Brain microvascular endothelial cell (primary cell): ENCODE measurements around the gene EIF3D.

Experiments
- DNase-seq: peaks from one replicate; pipeline ENCODE4 v3.0.0-alpha.2; 2020
- H3K27ac ChIP-seq: fragments of 250-450 bp; sonication (Bioruptor Pico); 2 replicates; pipeline ENCODE4 v1.5.1; 2020; ENCODE audit warnings: mild to moderate bottlenecking, moderate library complexity
- H3K27me3 ChIP-seq: fragments of 250-450 bp; sonication (Bioruptor Pico); replicated peaks from 2 replicates; pipeline ENCODE4 v1.5.1; 2020; ENCODE audit warnings: mild to moderate bottlenecking
- H3K36me3 ChIP-seq: fragments of 250-450 bp; sonication (Bioruptor Pico); replicated peaks from 2 replicates; pipeline ENCODE4 v1.5.1; 2020; ENCODE audit warnings: mild to moderate bottlenecking
- H3K4me3 ChIP-seq: 2 replicates; pipeline ENCODE4 v1.5.1; 2011; ENCODE audit warnings: low read depth, mild to moderate bottlenecking, control low read depth, low read length, moderate library complexity
- in situ Hi-C: cut with HindIII; loops from 2 replicates; pipeline ENCODE4 v1.10.0; 2017; ENCODE audit warnings: low sequenced_read_pairs, low pct_ligation_motif_present
- TF ChIP-seq, protein P1 (sequence below): IDR thresholded peaks from 2 replicates; pipeline ENCODE4 v1.5.1; 2011; ENCODE audit warnings: low read depth, mild to moderate bottlenecking, moderate library complexity, low read length, control low read depth, inconsistent platforms; ENCODE audit errors: missing control alignments

Gene EIF3D

DNA sequence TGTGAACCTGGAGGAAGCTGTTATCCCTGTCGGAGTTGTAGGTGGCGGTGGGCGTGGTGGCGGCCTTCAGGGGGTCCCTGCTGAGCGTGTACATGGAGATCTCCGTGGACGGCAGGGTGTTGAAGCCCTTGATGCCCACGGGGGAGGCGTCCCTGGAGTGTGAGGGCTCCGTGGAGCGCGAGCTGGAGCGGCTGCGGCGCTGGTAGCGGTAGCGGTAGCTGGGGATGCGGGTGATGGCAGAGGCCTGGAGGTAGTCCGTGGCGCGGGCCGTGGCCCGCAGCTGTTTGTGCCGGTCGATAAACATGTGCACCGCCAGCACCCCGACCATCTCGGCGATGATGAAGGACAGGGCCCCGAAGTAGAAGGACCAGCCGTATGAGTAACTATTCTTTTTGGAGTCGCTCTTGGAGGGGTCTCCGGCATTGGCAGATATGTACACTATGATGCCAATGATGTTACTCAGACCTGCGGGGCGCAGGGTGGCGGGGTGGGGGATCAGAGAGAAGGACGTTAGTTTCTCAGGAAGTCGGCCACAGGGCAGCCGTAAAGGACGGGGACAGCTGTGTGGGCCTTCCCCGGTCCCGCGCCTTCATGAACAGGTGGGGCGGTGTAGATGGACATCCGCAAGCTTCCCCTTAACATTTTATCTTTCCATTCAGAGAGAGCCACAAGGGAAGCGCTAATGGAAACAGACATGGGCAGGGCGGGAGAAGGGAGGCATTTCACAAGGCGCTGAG lies 35.6 kb upstream of the EIF3D start:
- TF ChIP-seq, protein P1, sequence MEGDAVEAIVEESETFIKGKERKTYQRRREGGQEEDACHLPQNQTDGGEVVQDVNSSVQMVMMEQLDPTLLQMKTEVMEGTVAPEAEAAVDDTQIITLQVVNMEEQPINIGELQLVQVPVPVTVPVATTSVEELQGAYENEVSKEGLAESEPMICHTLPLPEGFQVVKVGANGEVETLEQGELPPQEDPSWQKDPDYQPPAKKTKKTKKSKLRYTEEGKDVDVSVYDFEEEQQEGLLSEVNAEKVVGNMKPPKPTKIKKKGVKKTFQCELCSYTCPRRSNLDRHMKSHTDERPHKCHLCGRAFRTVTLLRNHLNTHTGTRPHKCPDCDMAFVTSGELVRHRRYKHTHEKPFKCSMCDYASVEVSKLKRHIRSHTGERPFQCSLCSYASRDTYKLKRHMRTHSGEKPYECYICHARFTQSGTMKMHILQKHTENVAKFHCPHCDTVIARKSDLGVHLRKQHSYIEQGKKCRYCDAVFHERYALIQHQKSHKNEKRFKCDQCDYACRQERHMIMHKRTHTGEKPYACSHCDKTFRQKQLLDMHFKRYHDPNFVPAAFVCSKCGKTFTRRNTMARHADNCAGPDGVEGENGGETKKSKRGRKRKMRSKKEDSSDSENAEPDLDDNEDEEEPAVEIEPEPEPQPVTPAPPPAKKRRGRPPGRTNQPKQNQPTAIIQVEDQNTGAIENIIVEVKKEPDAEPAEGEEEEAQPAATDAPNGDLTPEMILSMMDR, result no peak
- Histone ChIP-seq H3K4me3 (no peak overlapping the region), H3K27ac (no peak overlapping the region), H3K27me3 (no peaks in the 10 kb centered on the region), H3K36me3 (no peaks in the 10 kb centered on the region)
- no peak for DNase-seq
- in situ Hi-C loops, result no loop called here

- TF ChIP-seq, protein P1, result no peak
- H3K27me3 ChIP-seq, result no peaks in the 10 kb centered on the region
- no peak overlapping the region for H3K4me3 ChIP-seq
- H3K36me3 ChIP-seq, result no peaks in the 10 kb centered on the region
- in situ Hi-C loops, result no loop called here
- H3K27ac ChIP-seq, result no peak overlapping the region
- no peak for DNase-seq
Measured at GRCh38 chr22:36563898-36564297, 34.9 kb upstream of the EIF3D start.

- Histone ChIP-seq H3K4me3 (no peak overlapping the region), H3K36me3 (no peaks in the 10 kb centered on the region), H3K27me3 (no peaks in the 10 kb centered on the region), H3K27ac (no peak overlapping the region)
- no peak for DNase-seq
- in situ Hi-C loops, result no loop called here
- TF ChIP-seq, protein P1, result no peak
Measured at GRCh38 chr22:36563444-36563843, 34.5 kb upstream of the EIF3D start.

DNA sequence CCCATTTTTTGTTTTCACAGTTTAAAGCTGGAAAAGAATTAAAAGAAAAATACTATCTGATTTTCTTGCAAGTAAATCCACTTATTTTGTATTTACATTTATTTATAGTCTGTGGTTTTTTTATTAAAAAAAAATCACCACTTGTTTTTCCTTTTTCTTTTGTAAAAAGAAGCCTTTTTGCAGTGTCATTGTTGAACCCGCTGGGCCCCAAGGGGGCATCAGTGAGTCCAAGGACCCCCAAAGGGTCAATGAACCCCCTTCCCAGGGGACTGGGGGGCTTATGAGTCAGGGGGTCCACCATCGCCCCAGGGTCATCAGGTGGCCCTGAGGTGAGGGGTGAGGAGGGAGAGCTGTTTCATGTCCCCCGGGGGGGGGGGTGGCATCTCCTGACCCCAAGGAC lies 34.0 kb upstream of the EIF3D start:
- DNase-seq, result no peak
- no peak overlapping the region for H3K4me3 ChIP-seq
- no peak overlapping the region for H3K27ac ChIP-seq
- H3K36me3 ChIP-seq, result no peaks in the 10 kb centered on the region
- no peaks in the 10 kb centered on the region for H3K27me3 ChIP-seq
- in situ Hi-C loops, result no loop called here
- TF ChIP-seq, protein P1, result peak; percentile 36

DNA sequence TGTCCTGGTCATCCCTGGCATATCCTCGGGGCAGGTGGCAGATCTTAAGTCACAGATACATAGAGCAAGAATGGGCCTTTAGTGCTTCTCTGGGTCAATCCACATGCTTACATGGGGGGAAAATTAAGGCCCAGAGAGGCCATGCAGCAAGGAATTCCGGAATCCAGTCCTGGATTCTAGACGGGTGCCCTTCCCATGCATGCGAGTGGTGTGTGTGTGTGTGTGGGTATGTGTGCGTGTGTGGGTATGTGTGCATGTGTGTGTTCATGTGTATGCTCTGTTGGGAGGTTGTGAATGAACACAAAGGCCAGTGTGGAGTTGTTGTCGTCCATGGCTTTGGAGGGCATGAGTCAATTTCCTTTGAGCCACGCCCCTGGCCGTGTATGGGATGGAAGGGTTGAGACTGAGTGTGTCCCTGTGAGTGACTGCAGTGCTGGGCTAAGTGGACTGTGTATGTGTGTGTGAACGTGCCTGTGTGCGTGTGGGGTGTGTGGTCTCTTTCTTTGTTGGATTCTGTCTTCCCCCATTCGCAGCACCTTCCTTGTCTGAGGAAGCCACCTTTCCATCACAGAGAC lies 33.4 kb upstream of the EIF3D start:
- in situ Hi-C loops, result no loop called here
- Histone ChIP-seq H3K27ac (no peak overlapping the region), H3K4me3 (no peak overlapping the region), H3K36me3 (no peaks in the 10 kb centered on the region), H3K27me3 (no peaks in the 10 kb centered on the region)
- TF ChIP-seq, protein P1, result no peak
- DNase-seq, result peak; percentile 35
